Lower leg skin (tissue), 4 donors: ENCODE measurements around the gene ASF1A. TPM values are rescaled to one million over a fixed set of nuclear protein-coding genes. Genes with fewer than 3 reads are reported as not detected.

Source experiments
- DNase-seq, 2 donors: peaks; one replicate each; pipeline ENCODE4 v3.0.0-alpha.2; 2019; ENCODE audit warnings: low spot score in 2 of 2
- H3K4me3 ChIP-seq: fragments of 200-600 bp; sonication (generic); 2 replicates; pipeline ENCODE4 v1.5.1; 2017; ENCODE audit warnings: mild to moderate bottlenecking, low read depth; ENCODE audit not compliant: poor library complexity, severe bottlenecking
- CTCF ChIP-seq, 3 donors: fragments of 450-650 bp; IDR thresholded peaks; one replicate each; pipeline ENCODE4 v1.5.1; 2016; ENCODE audit warnings: antibody characterized with exemption in 3 of 3, mild to moderate bottlenecking in 3 of 3, moderate library complexity in 2 of 3
- POLR2A ChIP-seq, 2 donors: fragments of 450-650 bp; IDR thresholded peaks; one replicate each; pipeline ENCODE4 v1.6.1; 2016 to 2017; ENCODE audit warnings: antibody characterized with exemption in 2 of 2, mild to moderate bottlenecking in 1 of 2, moderate library complexity in 1 of 2
- WGBS, 2 donors: methylation state at CpG; one replicate each; pipeline ENCODE4 v1.1.5; 2018; 5-methylcytosine and 5-hydroxymethylcytosine counted together
- intact Hi-C: fragments of 100-400 bp; cut with DNase I; formaldehyde crosslinking; loops from one replicate; pipeline ENCODE4 v1.15.0; 2023; ENCODE audit warnings: low total_unique reads
- total RNA-seq, 4 donors: library from RNA; depleted of rRNA; stranded (reverse); fragments of >200 nt; gene quantifications; one replicate each; pipeline ENCODE4 v1.1.0, GENCODE V29; 2016

The ASF1A gene
- total RNA-seq, 4 donors from 2014 or later, result 6.9 to 15.4 (median 11.6) TPM

- H3K4me3 ChIP-seq, result no peak overlapping the region
- intact Hi-C loops, result no loop called here
- 83 to 85% methylated on average over 6 of the region's 6 CpGs for WGBS, 2 donors
- TF ChIP-seq POLR2A (IDR thresholded peaks at IDR 0.05) (no peak), CTCF (IDR thresholded peaks at IDR 0.05) (no peak)
- DNase-seq, result no peak
Observed at GRCh38 chr6:118899948-118900347, 6.0 kb downstream of the ASF1A start.

GRCh38 chr6:118902726-118903125, 8.8 kb downstream of the ASF1A start:
- TF ChIP-seq CTCF (IDR thresholded peaks at IDR 0.05) (no peak), POLR2A (IDR thresholded peaks at IDR 0.05) (no peak)
- intact Hi-C loops, result no loop called here
- DNase-seq, result no peak
- no peak overlapping the region for H3K4me3 ChIP-seq

- no peak overlapping the region for H3K4me3 ChIP-seq
- 53 to 57% methylated on average over 2 of the region's 2 CpGs for WGBS, 2 donors
- intact Hi-C loops, result no loop called here
- DNase-seq, result no peak
- TF ChIP-seq POLR2A (IDR thresholded peaks at IDR 0.05), result no peak
- no peak for TF ChIP-seq CTCF (IDR thresholded peaks at IDR 0.05)
Observed at GRCh38 chr6:118903138-118903537, 9.2 kb downstream of the ASF1A start.

- intact Hi-C loops, result no loop called here
Observed at GRCh38 chr6:118903691-118904090, 9.7 kb downstream of the ASF1A start.

GRCh38 chr6:118905084-118905483, 11.1 kb downstream of the ASF1A start:
- intact Hi-C loops, result no loop called here
- no peak for DNase-seq
- TF ChIP-seq CTCF (IDR thresholded peaks at IDR 0.05), result no peak
- no peak for TF ChIP-seq POLR2A (IDR thresholded peaks at IDR 0.05)

More at GRCh38 chr6:118903691-118904090, 9.7 kb downstream of the ASF1A start:
- no peak for DNase-seq
- 91 to 97% methylated on average over 6 of the region's 6 CpGs for WGBS, 2 donors
- no peak overlapping the region for H3K4me3 ChIP-seq
- TF ChIP-seq POLR2A (IDR thresholded peaks at IDR 0.05) (no peak), CTCF (IDR thresholded peaks at IDR 0.05) (no peak)

GRCh38 chr6:118905851-118906250, 11.9 kb downstream of the ASF1A start:
- no peak for TF ChIP-seq CTCF (IDR thresholded peaks at IDR 0.05)
- no peak for TF ChIP-seq POLR2A (IDR thresholded peaks at IDR 0.05)
- 64 to 90% methylated on average over 4 of the region's 4 CpGs for WGBS, 2 donors
- no peak for DNase-seq
- no peak overlapping the region for H3K4me3 ChIP-seq
- intact Hi-C loops, result no loop called here

More at GRCh38 chr6:118905084-118905483, 11.1 kb downstream of the ASF1A start:
- H3K4me3 ChIP-seq, result no peak overlapping the region
